Colonic mucosa (tissue), 4 donors: Measurements from ENCODE around the gene SNX22. TPM values are rescaled to one million over a fixed set of nuclear protein-coding genes. Genes with fewer than 3 reads are reported as not detected.

Source experiments
- DNase-seq: peaks from one replicate; pipeline ENCODE4 v3.0.0-alpha.2; 2020
- H3K27ac ChIP-seq: fragments of 200-600 bp; one replicate; pipeline ENCODE4 v1.8.0; 2021
- H3K27me3 ChIP-seq: fragments of 200-600 bp; one replicate; pipeline ENCODE4 v1.8.0; 2021
- H3K36me3 ChIP-seq: fragments of 200-600 bp; one replicate; pipeline ENCODE4 v1.8.0; 2021
- H3K4me1 ChIP-seq: fragments of 200-600 bp; one replicate; pipeline ENCODE4 v1.8.0; 2021; ENCODE audit warnings: mild to moderate bottlenecking
- H3K4me3 ChIP-seq: fragments of 200-600 bp; one replicate; pipeline ENCODE4 v1.8.0; 2021
- H3K9ac ChIP-seq, 2 donors: one replicate each; pipeline ENCODE4 v1.7.0; 2013; ENCODE audit warnings: control low read depth in 2 of 2, low read depth in 2 of 2, low read length in 2 of 2
- H3K9me3 ChIP-seq: fragments of 200-600 bp; one replicate; pipeline ENCODE4 v1.8.0; 2021
- CTCF ChIP-seq: fragments of 200-600 bp; IDR thresholded peaks from one replicate; pipeline ENCODE4 v1.8.0; 2022; ENCODE audit warnings: antibody characterized with exemption, mild to moderate bottlenecking
- intact Hi-C: fragments of 100-400 bp; cut with DNase I; formaldehyde crosslinking; loops from one replicate; pipeline ENCODE4 v1.14.1; 2022
- total RNA-seq, 2 donors: library from RNA; stranded (reverse); fragmentation: NEBNext Ultra II Directional in 1 of 2; extraction: Animal tissue kit (Norgen Biotek cat#: 25700) in 1 of 2; gene quantifications; one replicate each; pipeline ENCODE4 v1.2.1, GENCODE V29; 2021
- donor health status: healthy.
- donor health status: DM: no; HTN: no; CAD: no.
- donor health status: DM: no; HTN: no; CAD: no.

The SNX22 gene
- total RNA-seq, 2 donors from 2014 or later: 0.15 to 0.29 TPM

- TF ChIP-seq CTCF: no peak
- Histone ChIP-seq H3K9me3 (no peaks in the 10 kb centered on the region), H3K4me3 (no peak overlapping the region), H3K9ac (no peak overlapping the region), H3K36me3 (peaks cover 12% of the 10 kb centered on the region), H3K27ac (no peak overlapping the region), H3K27me3 (no peaks in the 10 kb centered on the region), H3K4me1 (no peaks in the 10 kb centered on the region)
- intact Hi-C loops: no loop called here
- DNase-seq: no peak
These were observed 29.9 kb upstream of the SNX22 start for GRCh38 chr15:64121614-64122013.

GRCh38 chr15:64122444-64122843 is 29.1 kb upstream of the SNX22 start:
- no peaks in the 10 kb centered on the region for H3K4me1 ChIP-seq
- no peak overlapping the region for H3K4me3 ChIP-seq
- intact Hi-C loops: no loop called here
- DNase-seq: no peak
- no peak overlapping the region for H3K27ac ChIP-seq
- TF ChIP-seq CTCF: no peak
- no peak overlapping the region for H3K9ac ChIP-seq
- peaks cover 21% of the 10 kb centered on the region for H3K36me3 ChIP-seq
- no peaks in the 10 kb centered on the region for H3K27me3 ChIP-seq
- no peaks in the 10 kb centered on the region for H3K9me3 ChIP-seq

GRCh38 chr15:64122936-64123351 is 28.6 kb upstream of the SNX22 start:
- no peak for TF ChIP-seq CTCF
- H3K9me3 ChIP-seq: no peaks in the 10 kb centered on the region

GRCh38 chr15:64125978-64126377 is 25.6 kb upstream of the SNX22 start:
- no peak for TF ChIP-seq CTCF
- Histone ChIP-seq H3K4me1 (no peaks in the 10 kb centered on the region), H3K9ac (no peak overlapping the region), H3K9me3 (no peaks in the 10 kb centered on the region), H3K27me3 (no peaks in the 10 kb centered on the region), H3K27ac (no peak overlapping the region), H3K36me3 (peaks cover 30% of the 10 kb centered on the region), H3K4me3 (no peak overlapping the region)
- intact Hi-C loops: no loop called here
- no peak for DNase-seq

More at GRCh38 chr15:64122936-64123351, 28.6 kb upstream of the SNX22 start:
- Histone ChIP-seq H3K27ac (no peak overlapping the region), H3K27me3 (no peaks in the 10 kb centered on the region), H3K9ac (no peak overlapping the region), H3K4me1 (no peaks in the 10 kb centered on the region), H3K4me3 (no peak overlapping the region), H3K36me3 (peaks cover 21% of the 10 kb centered on the region)
- intact Hi-C loops: no loop called here
- no peak for DNase-seq

- peaks cover 39% of the 10 kb centered on the region for H3K36me3 ChIP-seq
- TF ChIP-seq CTCF: no peak
- no peak overlapping the region for H3K27ac ChIP-seq
- no peak for DNase-seq
- no peak overlapping the region for H3K4me3 ChIP-seq
- no peaks in the 10 kb centered on the region for H3K9me3 ChIP-seq
- no peaks in the 10 kb centered on the region for H3K27me3 ChIP-seq
- no peak overlapping the region for H3K9ac ChIP-seq
- no peaks in the 10 kb centered on the region for H3K4me1 ChIP-seq
- intact Hi-C loops: no loop called here
These were observed 23.8 kb upstream of the SNX22 start for GRCh38 chr15:64127521-64128270.
